GM20000 (cell line): ENCODE results near the gene GNB5.

ENCODE experiments used
- DNase-seq: peaks from one replicate; pipeline ENCODE4 v3.0.0; 2012; ENCODE audit warnings: low spot score
- TF ChIP-seq, protein P1 (sequence below): IDR thresholded peaks from 2 replicates; pipeline ENCODE4 v1.5.1; 2012; ENCODE audit warnings: mild to moderate bottlenecking, control low read depth; ENCODE audit errors: extremely low read depth, missing control alignments

The GNB5 gene

GRCh38 chr15:52164631-52165265 lies 26.4 kb downstream of the GNB5 start:
- TF ChIP-seq, protein P1, sequence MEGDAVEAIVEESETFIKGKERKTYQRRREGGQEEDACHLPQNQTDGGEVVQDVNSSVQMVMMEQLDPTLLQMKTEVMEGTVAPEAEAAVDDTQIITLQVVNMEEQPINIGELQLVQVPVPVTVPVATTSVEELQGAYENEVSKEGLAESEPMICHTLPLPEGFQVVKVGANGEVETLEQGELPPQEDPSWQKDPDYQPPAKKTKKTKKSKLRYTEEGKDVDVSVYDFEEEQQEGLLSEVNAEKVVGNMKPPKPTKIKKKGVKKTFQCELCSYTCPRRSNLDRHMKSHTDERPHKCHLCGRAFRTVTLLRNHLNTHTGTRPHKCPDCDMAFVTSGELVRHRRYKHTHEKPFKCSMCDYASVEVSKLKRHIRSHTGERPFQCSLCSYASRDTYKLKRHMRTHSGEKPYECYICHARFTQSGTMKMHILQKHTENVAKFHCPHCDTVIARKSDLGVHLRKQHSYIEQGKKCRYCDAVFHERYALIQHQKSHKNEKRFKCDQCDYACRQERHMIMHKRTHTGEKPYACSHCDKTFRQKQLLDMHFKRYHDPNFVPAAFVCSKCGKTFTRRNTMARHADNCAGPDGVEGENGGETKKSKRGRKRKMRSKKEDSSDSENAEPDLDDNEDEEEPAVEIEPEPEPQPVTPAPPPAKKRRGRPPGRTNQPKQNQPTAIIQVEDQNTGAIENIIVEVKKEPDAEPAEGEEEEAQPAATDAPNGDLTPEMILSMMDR: no peak
- no peak for DNase-seq

- TF ChIP-seq, protein P1: peak; percentile 13
- DNase-seq: no peak
These were observed 27.6 kb downstream of the GNB5 start for GRCh38 chr15:52163321-52164190.

GRCh38 chr15:52162876-52163275 lies 28.3 kb downstream of the GNB5 start:
- TF ChIP-seq, protein P1: no peak
- no peak for DNase-seq

DNA sequence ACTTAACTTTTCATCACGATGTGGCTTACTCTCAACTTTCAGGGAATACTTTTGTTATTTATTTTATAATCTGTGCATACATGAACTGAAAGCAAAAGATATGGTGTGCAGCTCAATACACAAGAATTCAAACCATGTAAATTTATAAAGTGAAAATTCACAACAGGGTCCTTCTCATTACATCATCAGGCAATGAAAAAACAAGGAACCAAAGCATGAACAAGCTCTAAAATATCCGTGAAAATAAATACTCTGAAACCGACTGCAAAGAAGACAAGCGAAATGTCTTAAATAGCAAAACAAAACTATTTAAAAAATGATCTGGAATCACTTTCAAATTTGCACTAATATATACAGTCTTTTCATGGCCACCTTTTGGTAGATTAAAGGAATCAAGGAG lies 28.9 kb downstream of the GNB5 start:
- TF ChIP-seq, protein P1: no peak
- DNase-seq: no peak

DNA sequence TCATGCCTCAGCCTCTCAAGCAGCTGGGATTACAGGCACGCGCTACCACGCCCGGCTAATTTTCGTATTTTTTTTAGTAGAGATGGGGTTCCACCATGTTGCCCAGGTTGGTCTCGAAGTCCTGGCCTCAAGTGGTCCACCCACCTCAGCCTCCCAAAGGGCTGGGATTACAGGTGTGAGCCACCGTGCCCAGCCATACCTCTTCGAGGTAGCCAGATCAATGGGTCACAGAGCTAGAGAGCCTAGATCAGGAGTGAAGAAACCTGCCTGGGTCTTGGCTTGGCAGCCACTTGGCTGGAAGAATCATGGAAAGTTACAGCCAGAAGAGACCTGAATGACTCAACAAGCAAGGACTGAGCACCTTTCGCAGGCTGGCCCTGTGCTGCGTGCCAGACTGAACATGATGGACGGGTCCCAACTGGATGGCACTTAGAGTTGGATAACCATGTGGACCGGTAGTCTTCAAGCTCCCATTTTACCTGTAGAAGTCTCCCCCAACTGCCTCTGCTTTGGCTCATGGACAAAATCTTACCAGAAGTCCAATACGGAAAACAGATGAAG lies 29.7 kb downstream of the GNB5 start:
- TF ChIP-seq, protein P1: no peak
- no peak for DNase-seq

DNA sequence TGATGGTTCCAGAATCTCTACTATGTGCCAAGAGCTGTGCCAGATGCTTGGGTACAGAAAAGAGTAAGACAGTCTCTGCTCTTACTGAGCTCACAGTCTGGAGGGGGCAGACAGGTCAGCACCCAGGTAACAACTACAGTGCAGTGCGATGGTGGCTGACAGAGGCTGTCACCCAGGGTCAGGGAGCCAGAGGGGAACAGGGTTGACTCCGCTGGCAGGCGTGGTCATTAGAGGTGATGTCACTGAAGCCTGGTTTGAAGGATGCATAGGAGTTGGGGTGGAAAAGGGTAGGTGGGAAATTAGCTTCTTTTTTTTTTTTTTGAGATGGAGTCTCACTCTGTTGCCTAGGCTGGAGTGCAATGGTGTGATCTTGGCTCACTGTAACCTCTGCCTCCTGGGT lies 31.5 kb downstream of the GNB5 start:
- DNase-seq: no peak
- TF ChIP-seq, protein P1: no peak
